Right cardiac atrium (tissue), 5 donors: ENCODE data around the gene TGM6. TPM values are rescaled to one million over a fixed set of nuclear protein-coding genes. Genes with fewer than 3 reads are reported as not detected.

ENCODE experiments used
- ATAC-seq, 2 donors: fragments of 200-7000 bp; cut with Tn5 transposase; one replicate each; pipeline versions ENCODE4 v1.8.0 to v1.9.1; 2020; ENCODE audit warnings: moderate library complexity in 2 of 2, mild to moderate bottlenecking in 1 of 2
- DNase-seq, 3 donors: peaks; one replicate each; pipeline ENCODE4 v3.0.0-alpha.2; 2020
- H3K27ac ChIP-seq: one replicate; pipeline ENCODE4 v1.5.1; 2013; ENCODE audit warnings: mild to moderate bottlenecking, low read length, control low read depth, moderate library complexity
- H3K27me3 ChIP-seq: one replicate; pipeline ENCODE4 v1.6.1; 2013; ENCODE audit not compliant: control insufficient read depth, insufficient read depth
- H3K4me1 ChIP-seq: one replicate; pipeline ENCODE4 v1.6.1; 2013; ENCODE audit warnings: low read length; ENCODE audit not compliant: control insufficient read depth, insufficient read depth
- H3K4me3 ChIP-seq: one replicate; pipeline ENCODE4 v1.5.1; 2013; ENCODE audit warnings: low read length, control low read depth
- H3K9me3 ChIP-seq: one replicate; pipeline ENCODE4 v1.6.1; 2013; ENCODE audit warnings: low read length; ENCODE audit not compliant: control insufficient read depth
- WGBS: extraction: QIAGEN DNeasy Blood & Tissue Kit; methylation state at CpG from one replicate; pipeline ENCODE4 v1.1.7; 2013; 5-methylcytosine and 5-hydroxymethylcytosine counted together
- intact Hi-C, 4 donors: fragments of 100-400 bp; cut with DNase I; formaldehyde crosslinking; loops; one replicate each; pipeline versions ENCODE4 v1.11.0 to v1.14.0; 2022 to 2023
- long read RNA-seq, 4 donors: library from polyadenylated mRNA; unstranded; transcript quantifications; one replicate each; pipeline ENCODE4 v2.0.0, GENCODE V29; 2020 to 2021
- polyA plus RNA-seq: library from polyadenylated mRNA; stranded (reverse); fragments of 200-250 nt; gene quantifications from one replicate; pipeline ENCODE4 v1.2.3, GENCODE V29; 2013
- total RNA-seq, 4 donors: library from RNA; stranded (reverse); fragmentation: NEBNext Ultra II Directional; extraction: Animal tissue kit (Norgen Biotek cat#: 25700); gene quantifications; one replicate each; pipeline ENCODE4 v1.2.1, GENCODE V29; 2021
- donor health status: healthy with polysubstance abuse.
- donor health status: DM: no; HTN: yes; CAD: no.
- donor health status: DM: no; HTN: no; CAD: no.
- donor health status: DM: no; HTN: yes; CAD: no; lungs with severe emphysema.
- donor health status: DM: yes; HTN: yes; CAD: no.

Gene TGM6
- total RNA-seq (not detected), polyA plus RNA-seq (not detected)
- long read RNA-seq, donor 1, result 0 reads
- long read RNA-seq, donor 2, result 0 reads
- long read RNA-seq, donor 3, result 0 reads
- long read RNA-seq, donor 4, result 0 reads

DNA sequence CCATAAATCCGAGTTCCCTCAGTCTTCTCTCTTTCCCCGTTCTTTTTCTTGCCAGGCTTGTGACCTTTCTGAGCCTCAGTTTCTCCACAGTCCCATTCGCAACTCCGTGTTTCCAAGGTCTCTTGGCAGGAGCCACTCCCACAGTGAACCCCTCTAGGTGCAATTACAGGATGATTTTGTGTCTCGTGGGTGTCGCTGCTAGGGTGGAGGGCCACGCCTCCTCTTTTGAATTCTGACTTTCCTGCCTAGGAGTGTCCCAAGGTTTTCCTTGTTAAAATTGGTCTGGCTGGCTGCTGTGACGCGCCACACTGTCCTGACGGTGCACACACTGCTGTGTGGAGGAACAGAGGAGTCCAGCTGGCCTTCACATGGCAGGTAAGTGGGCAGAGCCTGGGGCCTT lies at the start of gene TGM6:
Gene TGM6 (plus strand): TSS at position 301 of the 400 bp plus-strand sequence. CDS start 68 bp downstream, at position 369.
- 88% methylated on average over 10 of the region's 10 CpGs for WGBS
- DNase-seq (no peak), ATAC-seq (no peak)
- H3K27me3 ChIP-seq, result no peaks in the 10 kb centered on the region
- H3K27ac ChIP-seq, result no peak within 1 kb of the TSS
- no peaks in the 10 kb centered on the region for H3K9me3 ChIP-seq
- no peaks in the 10 kb centered on the region for H3K4me1 ChIP-seq
- intact Hi-C loops, result no loop called here
- H3K4me3 ChIP-seq, result no peak within 1 kb of the TSS

DNA sequence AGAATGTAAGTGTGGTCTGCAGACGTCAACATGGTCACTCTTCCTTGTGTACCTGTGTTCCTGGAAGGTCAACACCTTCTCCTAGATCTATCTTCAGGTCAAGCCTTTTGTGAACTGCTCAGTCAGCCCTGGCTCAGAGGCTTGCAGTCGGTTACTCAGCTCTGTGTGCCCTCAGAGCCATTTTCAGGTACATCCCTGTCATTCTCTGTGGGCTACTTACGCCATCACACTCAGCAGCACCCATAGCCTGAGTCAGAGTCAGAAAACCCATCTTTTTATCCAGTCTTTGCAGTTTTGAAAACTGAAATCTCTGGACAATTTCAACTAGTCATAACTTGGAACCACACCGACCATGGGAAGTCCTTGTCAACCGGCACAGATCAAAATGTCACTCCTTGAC lies 49.6 kb upstream of the TGM6 start:
- intact Hi-C loops, result no loop called here
- H3K9me3 ChIP-seq, result no peaks in the 10 kb centered on the region
- no peaks in the 10 kb centered on the region for H3K27me3 ChIP-seq
- no peaks in the 10 kb centered on the region for H3K4me1 ChIP-seq
- no peak overlapping the region for H3K4me3 ChIP-seq
- ATAC-seq (no peak), DNase-seq (no peak)
- no peak overlapping the region for H3K27ac ChIP-seq
- WGBS, result 77% methylated on average over 5 of the region's 5 CpGs

DNA sequence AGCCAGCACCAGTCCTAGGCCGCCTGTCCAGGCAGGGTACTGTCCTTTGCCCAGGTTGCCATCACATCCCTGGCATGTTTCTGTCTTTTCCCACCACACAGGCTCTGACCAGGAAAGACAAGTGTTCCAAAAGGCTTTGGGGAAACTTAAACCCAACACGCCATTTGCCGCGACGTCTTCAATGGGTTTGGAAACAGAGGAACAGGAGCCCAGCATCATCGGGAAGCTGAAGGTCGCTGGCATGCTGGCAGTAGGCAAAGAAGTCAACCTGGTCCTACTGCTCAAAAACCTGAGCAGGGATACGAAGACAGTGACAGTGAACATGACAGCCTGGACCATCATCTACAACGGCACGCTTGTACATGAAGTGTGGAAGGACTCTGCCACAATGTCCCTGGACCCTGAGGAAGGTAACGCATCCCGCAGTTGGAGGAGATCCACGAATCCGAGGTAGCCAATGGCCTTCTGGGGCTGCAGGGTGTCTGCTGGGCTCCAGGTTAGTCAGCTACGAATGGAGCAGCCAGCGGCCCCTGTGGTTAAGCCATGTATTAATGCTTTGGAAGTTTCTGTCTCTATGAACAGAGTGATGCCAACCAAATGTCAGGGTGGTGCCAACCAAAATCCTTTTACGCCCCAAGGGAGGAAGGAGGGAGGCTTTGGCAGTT lies 48.7 kb upstream of the TGM6 start:
- 90% methylated on average over 17 of the region's 17 CpGs for WGBS
- DNase-seq (no peak), ATAC-seq (no peak)
- no peak overlapping the region for H3K27ac ChIP-seq
- intact Hi-C loops, result no loop called here
- H3K27me3 ChIP-seq, result no peaks in the 10 kb centered on the region
- no peaks in the 10 kb centered on the region for H3K9me3 ChIP-seq
- no peak overlapping the region for H3K4me3 ChIP-seq
- no peaks in the 10 kb centered on the region for H3K4me1 ChIP-seq

DNA sequence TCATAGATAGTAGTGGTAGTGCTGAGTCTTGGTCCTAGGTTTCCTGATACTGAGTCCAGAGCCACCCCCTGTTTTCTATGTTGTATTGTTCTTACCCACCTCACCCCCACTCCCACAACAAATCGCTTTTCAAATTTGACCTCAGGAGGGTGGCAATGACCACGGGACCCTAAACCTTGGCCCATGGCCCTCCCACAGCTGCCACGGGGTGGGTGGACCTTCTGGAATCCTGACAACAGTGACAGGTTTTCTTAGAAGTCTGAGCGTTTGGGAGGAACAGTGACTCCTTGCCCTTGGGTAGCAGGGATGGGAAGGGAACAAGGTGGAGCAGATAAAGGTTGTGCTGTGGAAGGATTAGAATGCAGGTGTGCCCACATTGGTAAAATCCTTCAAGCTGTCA lies 48.0 kb upstream of the TGM6 start:
- DNase-seq (no peak), ATAC-seq (no peak)
- Histone ChIP-seq H3K4me1 (no peaks in the 10 kb centered on the region), H3K27ac (no peak overlapping the region), H3K4me3 (no peak overlapping the region), H3K27me3 (no peaks in the 10 kb centered on the region), H3K9me3 (no peaks in the 10 kb centered on the region)
- intact Hi-C loops, result no loop called here
- WGBS, result 54% methylated on average over 4 of the region's 4 CpGs

DNA sequence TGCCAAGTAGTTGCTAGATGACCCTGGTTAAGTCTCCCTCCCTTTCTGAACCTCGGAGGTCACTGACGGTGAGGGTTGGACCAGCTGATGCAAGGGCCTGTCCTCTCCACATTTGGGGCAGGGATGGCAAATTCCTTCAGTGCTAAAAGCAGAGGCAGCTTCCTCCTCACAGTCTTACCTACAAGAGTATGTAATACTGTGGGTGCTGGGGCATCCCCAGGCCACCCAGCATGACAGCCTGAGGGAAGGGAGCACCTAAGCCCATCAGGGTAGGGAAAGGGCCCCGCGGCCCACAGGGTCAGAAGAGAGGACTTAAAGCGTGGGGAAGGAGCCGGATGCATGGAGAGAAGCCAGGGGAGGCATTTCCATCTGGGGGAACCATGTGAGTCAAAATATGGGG lies 46.9 kb upstream of the TGM6 start:
- ATAC-seq, result no peak
- Histone ChIP-seq H3K27ac (no peak overlapping the region), H3K4me3 (no peak overlapping the region), H3K27me3 (no peaks in the 10 kb centered on the region), H3K4me1 (no peaks in the 10 kb centered on the region), H3K9me3 (no peaks in the 10 kb centered on the region)
- no peak for DNase-seq
- intact Hi-C loops, result no loop called here
- WGBS, result 74% methylated on average over 6 of the region's 6 CpGs

DNA sequence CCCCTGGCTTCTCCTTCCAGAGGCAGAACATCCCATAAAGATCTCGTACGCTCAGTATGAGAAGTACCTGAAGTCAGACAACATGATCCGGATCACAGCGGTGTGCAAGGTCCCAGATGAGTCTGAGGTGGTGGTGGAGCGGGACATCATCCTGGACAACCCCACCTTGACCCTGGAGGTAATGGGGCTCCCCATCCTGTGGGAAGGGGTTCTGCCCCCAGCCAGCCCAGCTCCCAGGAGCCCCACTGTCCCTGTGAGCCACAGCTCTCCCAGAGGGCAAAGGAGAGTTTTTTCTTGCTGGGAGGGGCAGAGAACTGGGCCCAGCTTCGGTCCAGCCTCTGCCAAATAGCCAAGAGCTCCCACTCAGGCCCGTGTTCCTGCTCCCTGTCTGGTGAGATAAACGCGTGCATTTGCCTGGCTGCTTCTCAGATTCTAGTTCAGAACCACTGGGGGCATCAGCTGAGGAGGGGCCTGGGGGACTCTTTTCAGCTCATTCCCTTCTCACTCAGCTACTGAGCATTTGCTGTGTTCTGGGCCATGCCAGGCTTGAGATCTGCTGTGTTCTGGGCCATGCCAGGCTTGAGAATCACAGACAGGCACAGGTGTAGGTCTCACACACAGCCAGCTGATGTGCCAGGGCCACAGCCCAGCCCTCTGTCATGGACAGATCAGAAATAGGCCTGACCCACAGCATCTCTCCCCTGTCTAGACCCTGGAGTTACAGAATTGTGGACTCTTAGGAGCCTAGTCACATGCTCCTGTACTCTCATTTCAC lies 45.4 kb upstream of the TGM6 start:
- 66% methylated on average over 9 of the region's 9 CpGs for WGBS
- H3K27ac ChIP-seq, result no peak overlapping the region
- H3K9me3 ChIP-seq, result no peaks in the 10 kb centered on the region
- H3K4me1 ChIP-seq, result no peaks in the 10 kb centered on the region
- H3K27me3 ChIP-seq, result no peaks in the 10 kb centered on the region
- DNase-seq (no peak), ATAC-seq (peak in 1 of 2 donors; percentile 17)
- intact Hi-C loops, result no loop called here
- H3K4me3 ChIP-seq, result no peak overlapping the region

DNA sequence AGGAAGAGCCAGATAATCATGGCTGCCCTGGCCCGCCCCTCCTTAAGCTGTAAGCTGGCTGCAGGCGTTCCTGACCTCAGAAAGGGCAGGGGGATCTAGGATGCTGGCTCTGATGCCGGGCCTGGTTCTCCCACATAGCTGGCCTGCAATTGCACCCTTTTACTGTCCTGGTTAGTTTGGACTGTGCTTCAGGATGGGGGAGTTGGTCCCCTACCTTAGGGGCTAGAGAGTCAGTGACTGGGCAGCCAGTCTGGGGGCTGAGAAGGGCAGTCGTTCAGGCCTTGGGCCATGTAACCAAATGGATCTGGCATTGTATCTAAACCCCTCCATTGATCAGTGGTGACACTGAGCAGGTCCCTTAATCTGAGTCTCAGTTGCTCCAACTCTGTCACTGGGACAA lies 44.2 kb upstream of the TGM6 start:
- 75% methylated on average over 4 of the region's 4 CpGs for WGBS
- Histone ChIP-seq H3K27me3 (no peaks in the 10 kb centered on the region), H3K4me3 (no peak overlapping the region), H3K27ac (no peak overlapping the region), H3K4me1 (no peaks in the 10 kb centered on the region), H3K9me3 (no peaks in the 10 kb centered on the region)
- intact Hi-C loops, result no loop called here
- no peak for ATAC-seq
- no peak for DNase-seq

DNA sequence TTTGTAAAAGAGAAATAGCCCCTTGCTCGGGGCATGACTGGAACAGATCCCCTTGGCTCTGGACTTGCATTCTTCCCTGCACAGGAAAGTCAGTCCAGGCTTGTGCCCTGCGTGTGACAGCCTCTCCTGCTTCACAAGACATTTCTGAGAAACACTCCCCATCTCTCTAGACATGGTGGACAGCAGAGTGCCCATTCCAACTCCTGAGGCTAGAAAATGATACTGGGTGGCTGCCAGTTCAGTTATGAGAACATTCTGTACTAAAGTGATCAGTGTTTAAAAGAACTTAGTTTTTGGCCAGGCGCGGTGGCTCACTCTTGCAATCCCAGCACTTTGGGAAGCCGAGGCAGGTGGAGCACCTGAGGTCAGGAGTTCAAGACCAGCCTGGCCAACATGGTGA lies 43.6 kb upstream of the TGM6 start:
- ATAC-seq (no peak), DNase-seq (no peak)
- Histone ChIP-seq H3K27ac (no peak overlapping the region), H3K4me3 (no peak overlapping the region), H3K4me1 (no peaks in the 10 kb centered on the region), H3K9me3 (no peaks in the 10 kb centered on the region), H3K27me3 (no peaks in the 10 kb centered on the region)
- WGBS, result 79% methylated on average over 5 of the region's 5 CpGs
- intact Hi-C loops, result no loop called here

DNA sequence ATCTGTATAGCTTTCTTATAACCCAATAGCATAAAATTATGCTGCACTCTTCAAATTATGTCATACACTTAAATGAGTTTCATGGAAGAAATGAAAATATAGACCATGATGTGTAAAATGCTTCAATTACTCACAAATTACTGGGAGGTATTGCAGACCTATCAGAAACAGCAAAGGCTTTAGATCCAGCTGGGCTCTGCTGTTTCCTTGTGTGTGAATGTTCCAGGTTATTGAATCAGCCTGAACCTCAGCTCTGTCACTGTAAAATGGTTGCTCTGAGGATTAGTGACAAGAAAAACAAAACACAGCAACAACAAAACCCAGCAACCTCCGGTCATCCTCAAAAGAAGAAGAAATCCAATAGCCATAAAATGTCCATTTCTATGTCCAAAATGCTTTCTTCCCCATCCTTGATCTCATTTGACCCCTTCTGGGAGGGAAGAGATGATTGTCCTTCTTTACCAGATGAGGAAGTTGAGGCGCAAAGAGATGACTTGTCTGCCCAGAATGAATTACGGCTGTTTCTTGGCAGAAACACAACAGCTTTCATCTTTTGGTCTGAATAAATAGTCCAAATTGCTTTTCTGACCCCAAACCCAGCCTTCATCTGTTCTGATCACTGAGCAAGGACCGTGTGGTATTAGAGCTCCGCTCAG lies 42.2 kb upstream of the TGM6 start:
- no peak overlapping the region for H3K4me3 ChIP-seq
- DNase-seq (no peak), ATAC-seq (no peak)
- H3K4me1 ChIP-seq, result no peaks in the 10 kb centered on the region
- intact Hi-C loops, result no loop called here
- no peaks in the 10 kb centered on the region for H3K9me3 ChIP-seq
- H3K27me3 ChIP-seq, result no peaks in the 10 kb centered on the region
- no peak overlapping the region for H3K27ac ChIP-seq
- 66% methylated on average over 5 of the region's 5 CpGs for WGBS

DNA sequence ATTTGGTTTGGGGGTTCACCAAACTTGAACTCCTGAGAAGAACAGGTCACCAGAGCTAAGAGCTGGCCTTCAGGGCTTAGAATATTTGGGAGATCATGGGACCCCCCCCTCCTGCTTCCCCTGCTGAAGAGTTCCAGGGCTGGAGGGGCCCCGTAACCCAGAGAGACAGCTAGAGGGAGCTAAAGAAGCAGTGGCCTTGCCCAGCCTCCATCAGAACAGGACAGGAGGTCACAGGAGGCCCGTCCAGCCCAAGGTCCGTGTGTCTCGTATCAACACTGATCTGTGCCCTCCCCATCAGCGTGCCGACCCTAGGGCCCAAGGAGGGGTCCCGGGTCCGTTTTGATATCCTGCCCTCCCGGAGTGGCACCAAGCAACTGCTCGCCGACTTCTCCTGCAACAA lies 40.6 kb upstream of the TGM6 start:
- Histone ChIP-seq H3K27me3 (no peaks in the 10 kb centered on the region), H3K4me1 (no peaks in the 10 kb centered on the region), H3K4me3 (no peak overlapping the region), H3K9me3 (no peaks in the 10 kb centered on the region), H3K27ac (no peak overlapping the region)
- intact Hi-C loops, result loop anchor here in 1 of 4 donors (10.0 kb wide), 1 partner anchor 135 kb away; no protein-coding TSS in a partner anchor
- no peak for DNase-seq
- ATAC-seq, result no peak
- WGBS, result 88% methylated on average over 11 of the region's 11 CpGs

DNA sequence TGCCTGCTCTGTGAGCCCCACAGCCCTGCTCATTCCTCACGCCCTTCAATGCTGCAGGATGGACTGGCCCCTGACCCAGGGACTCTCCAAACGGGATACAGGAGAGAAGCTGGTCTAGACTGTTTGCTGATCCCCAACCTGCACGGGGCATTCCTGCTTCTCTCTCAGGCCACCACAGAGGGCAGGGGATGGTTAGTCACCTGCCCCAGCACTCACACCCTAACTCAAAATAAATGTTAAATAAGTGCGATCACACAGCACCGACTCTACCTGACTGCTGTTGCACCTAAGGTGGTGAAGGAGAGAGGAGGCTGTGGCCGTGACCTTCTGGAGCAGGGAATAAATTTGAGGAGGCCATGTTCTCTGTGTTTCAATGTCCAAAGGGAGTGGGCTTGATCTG lies 39.9 kb upstream of the TGM6 start:
- H3K27me3 ChIP-seq, result no peaks in the 10 kb centered on the region
- intact Hi-C loops, result loop anchor here in 1 of 4 donors (10.0 kb wide), 1 partner anchor 136 kb away; no protein-coding TSS in a partner anchor
- H3K9me3 ChIP-seq, result no peaks in the 10 kb centered on the region
- no peaks in the 10 kb centered on the region for H3K4me1 ChIP-seq
- ATAC-seq, result no peak
- H3K4me3 ChIP-seq, result no peak overlapping the region
- DNase-seq, result no peak
- H3K27ac ChIP-seq, result no peak overlapping the region
- WGBS, result 85% methylated on average over 6 of the region's 6 CpGs
